NT2/D1 (cell line): Measurements from ENCODE around the gene LZTFL1.

Experiments used
- SUZ12 ChIP-seq: IDR thresholded peaks from 2 replicates; pipeline ENCODE4 v1.6.1; 2011; ENCODE audit not compliant: insufficient read length, insufficient read depth; ENCODE audit errors: extremely low read depth
- YY1 ChIP-seq: IDR thresholded peaks from 2 replicates; pipeline ENCODE4 v1.6.1; 2011; ENCODE audit not compliant: insufficient read length, insufficient read depth
- ZNF274 ChIP-seq: IDR thresholded peaks from 2 replicates; pipeline ENCODE4 v1.6.1; 2011; ENCODE audit warnings: mild to moderate bottlenecking, low read depth, low read length

GRCh38 chr3:45842851-45843625 is 1.1 kb upstream of the LZTFL1 start:
- TF ChIP-seq SUZ12 (no peak), YY1 (no peak), ZNF274 (no peak)
